ENCODE data around the gene HUS1. TPM values are rescaled to one million over a fixed set of nuclear protein-coding genes. Genes with fewer than 3 reads are reported as not detected.
"Not testable (repeated sequence)": the region's sequence is repeated elsewhere in the genome, so short reads cannot be mapped to it uniquely, and the experiment has no call there.

HUS1 gene
- polyA plus RNA-seq, 1 donor: 20.1 TPM

DNA sequence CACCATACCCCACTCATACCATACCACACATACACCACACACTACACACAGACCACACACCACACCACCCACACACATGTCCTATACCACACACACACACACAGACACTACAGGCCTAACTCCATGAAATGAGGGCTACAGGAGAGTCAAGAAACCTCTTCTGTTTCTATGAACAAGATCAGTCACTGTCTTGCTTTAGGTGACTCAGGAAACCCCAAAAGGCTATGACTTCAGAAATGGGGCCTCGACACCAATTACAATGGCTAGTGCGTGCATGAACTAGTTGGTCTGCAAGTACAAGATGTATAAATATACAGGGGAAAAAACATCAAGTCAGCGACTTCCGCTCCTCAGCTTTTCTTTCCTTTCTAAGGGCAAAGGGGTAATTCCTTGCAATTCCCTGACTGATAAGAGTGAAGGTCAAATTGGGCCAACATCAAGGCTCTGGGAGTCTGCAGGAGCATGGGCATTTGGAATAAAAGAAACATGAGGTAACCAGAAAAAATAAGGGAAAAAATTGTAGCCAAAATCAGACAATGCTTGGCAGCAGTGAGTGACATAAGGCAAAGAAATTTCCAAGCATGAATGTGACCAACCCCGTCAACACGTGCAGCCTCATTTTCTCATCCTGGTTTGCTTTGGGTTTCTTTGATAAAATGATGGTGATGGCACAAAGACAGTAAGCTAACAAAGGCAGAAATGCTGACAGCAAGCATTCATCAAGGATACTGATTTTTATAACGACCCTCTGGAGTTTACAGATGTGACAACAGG is 32.6 kb downstream of the HUS1 start:
- WGBS (ENCODE audit: insufficient coverage, low lambda C conversion rate): 60% methylated on average over 1 of the region's 7 CpGs
- no peaks in the 10 kb centered on the region for H3K9me3 ChIP-seq (ENCODE audit: control insufficient read depth, low read depth, low read length)
- H3K27me3 ChIP-seq (ENCODE audit: control insufficient read depth, insufficient read depth, low read length): no peaks in the 10 kb centered on the region
- DNase-seq: peak; percentile 16 to 59
- no peak overlapping the region for H3K4me3 ChIP-seq (ENCODE audit: low read length)
- no peak overlapping the region for H3K27ac ChIP-seq (ENCODE audit: low read length)
- H3K4me1 ChIP-seq (ENCODE audit: control insufficient read depth, insufficient read depth, low read length): peaks cover 5% of the 10 kb centered on the region
- no peaks in the 10 kb centered on the region for H3K36me3 ChIP-seq (ENCODE audit: control insufficient read depth, insufficient read depth, low read length)

DNA sequence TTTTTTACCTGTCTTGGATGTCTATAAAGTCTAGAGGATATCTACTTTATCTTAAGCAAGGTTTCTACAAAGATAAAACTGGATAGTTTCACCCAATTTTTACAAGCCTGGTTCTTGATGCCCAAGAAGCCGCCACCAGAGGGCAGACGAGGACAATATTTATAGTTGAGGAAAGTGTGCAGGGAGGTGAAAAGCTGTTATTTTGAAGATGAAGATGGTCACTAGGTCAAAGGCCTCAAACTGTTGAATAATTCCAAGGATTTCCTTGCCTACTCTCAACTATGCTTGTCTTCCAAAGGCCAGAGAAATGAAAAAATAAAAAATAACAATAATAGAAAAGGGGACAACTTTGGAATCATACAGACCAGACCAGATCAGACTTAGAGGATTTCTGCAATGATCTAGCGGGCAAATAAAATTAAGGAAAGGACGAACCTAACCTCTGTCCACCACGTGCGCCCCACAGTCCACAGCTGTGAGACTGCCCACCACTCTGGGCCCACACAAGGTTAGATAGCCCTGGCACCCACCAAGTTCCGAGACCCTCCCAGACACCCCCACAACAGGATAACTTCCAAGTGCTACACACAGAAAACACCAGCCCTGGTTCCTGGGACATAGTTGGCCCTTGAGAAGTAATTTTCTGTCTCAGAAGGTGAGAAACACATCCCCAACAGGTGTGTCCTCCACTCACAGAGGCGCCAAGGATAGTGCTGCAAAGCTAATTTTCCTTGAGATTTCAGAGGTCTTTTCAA is 34.0 kb downstream of the HUS1 start:
- H3K9me3 ChIP-seq (ENCODE audit: control insufficient read depth, low read depth, low read length): no peaks in the 10 kb centered on the region
- no peaks in the 10 kb centered on the region for H3K36me3 ChIP-seq (ENCODE audit: control insufficient read depth, insufficient read depth, low read length)
- H3K4me3 ChIP-seq (ENCODE audit: low read length): no peak overlapping the region
- no peaks in the 10 kb centered on the region for H3K27me3 ChIP-seq (ENCODE audit: control insufficient read depth, insufficient read depth, low read length)
- H3K27ac ChIP-seq (ENCODE audit: low read length): no peak overlapping the region
- DNase-seq: peak; percentile 33 to 38
- WGBS (ENCODE audit: insufficient coverage, low lambda C conversion rate): 0% methylated on average over 1 of the region's 8 CpGs
- peaks cover 14% of the 10 kb centered on the region for H3K4me1 ChIP-seq (ENCODE audit: control insufficient read depth, insufficient read depth, low read length)

DNA sequence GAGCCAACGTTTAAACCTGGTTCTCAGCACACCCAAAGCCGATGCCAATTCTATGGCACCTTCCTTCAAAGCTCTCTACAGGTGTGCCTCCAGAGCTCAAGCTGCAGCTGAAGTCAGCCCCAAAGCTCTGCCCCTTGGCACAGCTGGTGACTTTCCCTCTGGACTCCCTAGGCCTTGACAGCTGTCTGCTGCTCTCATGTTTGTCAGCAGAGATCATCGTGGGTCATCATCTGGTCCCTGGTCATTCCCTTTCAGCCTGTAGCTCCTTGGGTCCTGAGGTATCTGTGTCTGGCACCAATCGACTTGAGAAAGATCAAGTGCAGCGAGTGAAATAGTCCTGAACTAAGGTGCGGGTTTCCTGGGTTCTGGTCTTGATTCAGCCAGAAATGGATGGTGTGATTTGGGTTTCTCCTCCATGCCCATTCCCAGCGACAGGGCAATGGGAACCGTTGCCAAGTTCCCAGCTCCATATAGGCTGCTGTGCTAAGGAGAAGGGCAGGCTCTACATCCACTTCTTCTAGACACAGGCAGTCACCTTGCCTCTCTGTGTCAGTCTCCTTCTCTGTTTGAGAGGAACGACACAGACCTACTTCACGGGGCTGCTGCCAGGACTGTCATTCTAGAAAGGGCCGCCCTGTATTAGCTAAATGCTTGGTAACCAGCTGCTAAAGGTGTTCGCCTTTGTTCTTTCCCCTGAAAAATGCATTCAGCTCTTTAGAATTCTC is 34.7 kb downstream of the HUS1 start:
- no peaks in the 10 kb centered on the region for H3K36me3 ChIP-seq (ENCODE audit: control insufficient read depth, insufficient read depth, low read length)
- H3K27ac ChIP-seq (ENCODE audit: low read length): no peak overlapping the region
- no peak for DNase-seq
- 33% methylated on average over 1 of the region's 12 CpGs for WGBS (ENCODE audit: insufficient coverage, low lambda C conversion rate)
- no peaks in the 10 kb centered on the region for H3K9me3 ChIP-seq (ENCODE audit: control insufficient read depth, low read depth, low read length)
- no peaks in the 10 kb centered on the region for H3K27me3 ChIP-seq (ENCODE audit: control insufficient read depth, insufficient read depth, low read length)
- H3K4me1 ChIP-seq (ENCODE audit: control insufficient read depth, insufficient read depth, low read length): peaks cover 21% of the 10 kb centered on the region
- H3K4me3 ChIP-seq (ENCODE audit: low read length): no peak overlapping the region

DNA sequence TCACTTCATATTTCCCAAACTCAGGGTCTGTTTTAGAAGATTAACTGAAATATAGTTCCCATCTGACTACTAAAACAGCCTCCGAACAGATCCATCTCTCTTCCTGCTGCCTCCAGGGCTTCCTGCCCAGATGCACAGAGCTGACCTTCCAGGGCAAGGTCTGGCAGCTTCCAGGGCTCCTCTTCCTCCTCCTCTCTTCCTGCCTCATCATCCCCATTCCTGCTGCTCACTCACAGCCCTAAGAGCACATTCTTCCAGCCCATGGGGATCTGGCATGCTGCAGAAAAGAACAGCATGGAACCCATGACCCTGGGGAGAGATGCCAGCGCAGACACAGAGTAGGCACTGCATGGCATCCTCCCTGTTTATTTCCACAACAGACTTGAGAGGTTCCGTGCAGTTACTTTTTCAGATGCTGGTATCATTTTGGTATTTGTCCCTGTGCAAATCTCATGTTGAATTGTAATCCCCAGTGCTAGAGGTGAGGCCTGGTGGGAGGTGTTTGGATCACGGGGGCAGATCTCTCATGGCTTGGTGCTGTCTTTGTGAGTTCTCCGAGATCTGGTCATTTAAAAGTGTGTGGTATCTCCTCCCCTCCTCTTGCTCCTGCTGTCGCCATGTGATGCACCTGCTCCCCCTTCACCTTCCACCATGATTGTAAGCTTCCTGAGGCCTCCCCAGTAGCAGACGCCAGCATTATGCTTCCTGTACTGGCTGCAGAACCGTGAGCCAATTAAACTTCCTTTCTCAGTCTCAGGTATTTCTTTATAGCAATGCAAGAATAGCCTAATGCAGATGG is 35.5 kb downstream of the HUS1 start:
- DNase-seq: no peak
- peaks cover 24% of the 10 kb centered on the region for H3K4me1 ChIP-seq (ENCODE audit: control insufficient read depth, insufficient read depth, low read length)
- H3K27me3 ChIP-seq (ENCODE audit: control insufficient read depth, insufficient read depth, low read length): no peaks in the 10 kb centered on the region
- H3K36me3 ChIP-seq (ENCODE audit: control insufficient read depth, insufficient read depth, low read length): no peaks in the 10 kb centered on the region
- H3K27ac ChIP-seq (ENCODE audit: low read length): no peak overlapping the region
- 100% methylated on average over 2 of the region's 8 CpGs for WGBS (ENCODE audit: insufficient coverage, low lambda C conversion rate)
- H3K4me3 ChIP-seq (ENCODE audit: low read length): no peak overlapping the region
- no peaks in the 10 kb centered on the region for H3K9me3 ChIP-seq (ENCODE audit: control insufficient read depth, low read depth, low read length)

DNA sequence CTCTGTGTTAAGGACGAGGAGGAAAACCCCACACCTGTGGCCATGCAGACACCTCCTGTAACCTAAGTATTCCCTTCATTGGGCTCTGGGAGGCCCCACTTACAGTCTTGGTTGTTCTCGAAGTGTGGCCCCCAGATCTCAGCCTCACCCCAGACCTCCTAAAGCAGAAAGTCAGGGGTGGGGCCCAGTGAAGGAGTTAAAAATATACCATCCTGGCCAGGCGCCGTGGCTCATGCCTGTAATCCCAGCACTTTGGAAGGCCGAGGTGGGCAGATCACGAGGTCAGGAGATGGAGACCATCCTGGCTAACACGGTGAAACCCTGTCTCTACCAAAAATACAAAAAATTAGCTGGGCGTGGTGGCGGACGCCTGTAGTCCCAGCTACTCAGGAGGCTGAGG is 36.8 kb downstream of the HUS1 start:
- 100% methylated on average over 1 of the region's 10 CpGs for WGBS (ENCODE audit: insufficient coverage, low lambda C conversion rate)
- H3K4me1 ChIP-seq (ENCODE audit: control insufficient read depth, insufficient read depth, low read length): peaks cover 24% of the 10 kb centered on the region
- not testable (repeated sequence) for DNase-seq; H3K27ac ChIP-seq (ENCODE audit: low read length); H3K4me3 ChIP-seq (ENCODE audit: low read length); H3K36me3 ChIP-seq (ENCODE audit: control insufficient read depth, insufficient read depth, low read length); H3K9me3 ChIP-seq (ENCODE audit: control insufficient read depth, low read depth, low read length); H3K27me3 ChIP-seq (ENCODE audit: control insufficient read depth, insufficient read depth, low read length)

DNA sequence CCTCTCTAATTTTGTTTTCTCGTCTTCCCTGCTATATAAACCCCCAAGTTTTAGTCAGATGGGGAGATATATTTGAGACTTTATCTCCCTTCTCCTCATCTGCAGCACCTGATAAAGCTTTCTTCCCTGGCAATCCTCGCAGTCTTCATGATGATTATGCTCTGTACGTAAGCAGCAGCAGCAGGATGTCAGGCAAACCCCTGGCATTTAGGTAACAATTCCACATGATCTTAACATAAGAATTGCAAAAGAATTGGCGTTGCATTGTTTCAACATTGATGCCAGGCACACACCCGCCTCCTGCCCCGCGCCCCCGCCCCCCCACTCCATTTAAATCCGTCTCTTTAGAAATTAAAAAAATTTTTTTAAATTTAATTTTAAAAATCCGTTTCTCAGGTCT is 37.3 kb downstream of the HUS1 start:
- Histone ChIP-seq H3K4me3 (ENCODE audit: low read length) (no peak overlapping the region), H3K9me3 (ENCODE audit: control insufficient read depth, low read depth, low read length) (no peaks in the 10 kb centered on the region), H3K4me1 (ENCODE audit: control insufficient read depth, insufficient read depth, low read length) (peaks cover 24% of the 10 kb centered on the region), H3K27me3 (ENCODE audit: control insufficient read depth, insufficient read depth, low read length) (no peaks in the 10 kb centered on the region), H3K36me3 (ENCODE audit: control insufficient read depth, insufficient read depth, low read length) (no peaks in the 10 kb centered on the region), H3K27ac (ENCODE audit: low read length) (no peak overlapping the region)
- DNase-seq: no peak
- WGBS (ENCODE audit: insufficient coverage, low lambda C conversion rate): 100% methylated on average over 2 of the region's 10 CpGs

DNA sequence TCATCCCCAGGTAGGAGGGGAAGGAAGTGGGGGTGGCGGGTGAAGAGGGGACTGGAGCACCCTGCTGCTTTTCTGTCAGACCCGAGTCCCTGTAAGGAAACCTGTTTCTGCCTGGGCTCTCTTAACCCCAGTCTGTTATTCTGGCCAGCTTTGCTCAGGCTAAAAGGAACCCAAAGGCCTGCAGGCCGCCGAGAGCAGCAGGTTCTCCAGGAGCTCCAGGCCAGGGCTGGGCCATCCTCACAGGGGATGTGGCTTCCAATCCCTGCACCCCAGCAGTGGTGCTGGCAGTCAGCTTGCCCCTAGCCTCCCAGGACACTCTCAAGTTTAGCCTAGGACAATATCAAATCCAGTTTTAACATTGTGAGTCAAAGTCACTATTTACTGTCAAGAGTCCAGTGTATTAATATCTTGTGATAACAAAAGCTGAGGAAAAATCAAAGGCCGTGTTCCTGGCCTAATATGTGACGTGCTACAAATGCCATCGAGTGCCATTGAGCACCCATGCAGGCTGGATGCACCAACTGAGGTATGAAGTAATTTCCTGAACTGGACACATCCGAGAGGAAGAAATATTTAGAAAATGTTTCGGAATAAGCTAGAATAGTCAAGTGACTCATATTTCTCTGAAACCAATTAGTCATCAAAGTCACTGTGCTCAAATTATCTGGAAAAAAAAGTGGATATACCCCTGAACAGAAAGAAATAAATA is 38.1 kb downstream of the HUS1 start:
- WGBS (ENCODE audit: insufficient coverage, low lambda C conversion rate): 100% methylated on average over 1 of the region's 9 CpGs
- no peak for DNase-seq

DNA sequence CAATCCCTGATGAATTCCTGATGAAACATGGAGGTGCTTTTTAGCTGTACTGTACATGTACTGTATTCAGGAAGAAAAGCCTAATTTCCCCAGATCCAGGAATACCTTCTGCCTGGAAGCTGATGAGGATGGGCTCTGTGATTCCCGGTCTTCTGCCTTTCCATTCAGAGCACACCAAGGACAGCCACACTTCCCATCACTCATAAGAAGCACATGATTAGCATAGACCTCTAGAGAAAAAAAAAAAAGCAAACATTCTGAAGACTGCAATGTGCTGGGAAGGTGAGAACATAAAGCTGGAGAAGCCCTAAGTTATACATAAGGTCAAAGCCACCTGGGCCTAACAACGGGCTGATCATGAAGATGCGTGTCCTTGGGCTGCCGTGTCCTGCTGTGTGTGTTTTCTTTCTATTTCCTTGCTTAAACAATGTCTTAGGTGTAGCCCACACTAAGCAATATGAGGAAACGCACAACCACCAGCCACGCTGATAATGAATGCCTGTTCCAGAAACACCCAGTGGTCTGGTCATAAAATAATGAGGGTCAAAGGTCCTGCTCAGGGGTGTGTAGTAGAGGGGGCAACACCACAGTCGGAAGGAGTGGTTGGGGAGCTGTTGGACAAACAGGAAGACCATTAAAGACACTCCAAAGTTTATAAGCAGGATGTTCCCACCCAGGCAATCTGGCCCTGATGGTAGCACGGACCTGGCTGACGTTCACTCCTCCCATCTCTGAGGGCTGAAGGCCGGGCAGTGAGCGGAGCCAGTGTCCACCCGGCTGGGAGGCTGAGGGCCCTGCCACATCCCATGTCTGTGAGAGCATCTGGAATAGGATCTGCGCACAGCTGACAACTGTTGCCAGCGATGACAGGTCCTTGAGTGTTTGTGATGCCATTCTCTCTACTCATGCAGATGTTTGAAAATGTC is 39.1 kb downstream of the HUS1 start:
- peak; percentile 62 to 90 for DNase-seq

More for the DNA sequence above, 38.1 kb downstream of the HUS1 start:
- Histone ChIP-seq H3K4me3 (ENCODE audit: low read length) (no peak overlapping the region), H3K9me3 (ENCODE audit: control insufficient read depth, low read depth, low read length) (no peaks in the 10 kb centered on the region), H3K27ac (ENCODE audit: low read length) (peak overlapping the region; percentile 23), H3K4me1 (ENCODE audit: control insufficient read depth, insufficient read depth, low read length) (peaks cover 20% of the 10 kb centered on the region), H3K36me3 (ENCODE audit: control insufficient read depth, insufficient read depth, low read length) (no peaks in the 10 kb centered on the region), H3K27me3 (ENCODE audit: control insufficient read depth, insufficient read depth, low read length) (no peaks in the 10 kb centered on the region)

More for the DNA sequence above, 39.1 kb downstream of the HUS1 start:
- Histone ChIP-seq H3K4me1 (ENCODE audit: control insufficient read depth, insufficient read depth, low read length) (peaks cover 19% of the 10 kb centered on the region), H3K27ac (ENCODE audit: low read length) (peak overlapping the region; percentile 23), H3K36me3 (ENCODE audit: control insufficient read depth, insufficient read depth, low read length) (no peaks in the 10 kb centered on the region), H3K27me3 (ENCODE audit: control insufficient read depth, insufficient read depth, low read length) (no peaks in the 10 kb centered on the region), H3K4me3 (ENCODE audit: low read length) (no peak overlapping the region), H3K9me3 (ENCODE audit: control insufficient read depth, low read depth, low read length) (no peaks in the 10 kb centered on the region)
- WGBS (ENCODE audit: insufficient coverage, low lambda C conversion rate): no CpG with 5 or more reads among the region's 14 CpGs

All from large intestine (tissue), 3 donors.